ENCODE results near the gene GALNS. TPM values are rescaled to one million over a fixed set of nuclear protein-coding genes. Genes with fewer than 3 reads are reported as not detected.

GALNS gene
- total and polyA plus RNA-seq, 2 of the 13 experiments (the other 11 are each of a cell fraction or from before 2014, with no cell fraction given) = 9.2 to 9.8 TPM

DNA sequence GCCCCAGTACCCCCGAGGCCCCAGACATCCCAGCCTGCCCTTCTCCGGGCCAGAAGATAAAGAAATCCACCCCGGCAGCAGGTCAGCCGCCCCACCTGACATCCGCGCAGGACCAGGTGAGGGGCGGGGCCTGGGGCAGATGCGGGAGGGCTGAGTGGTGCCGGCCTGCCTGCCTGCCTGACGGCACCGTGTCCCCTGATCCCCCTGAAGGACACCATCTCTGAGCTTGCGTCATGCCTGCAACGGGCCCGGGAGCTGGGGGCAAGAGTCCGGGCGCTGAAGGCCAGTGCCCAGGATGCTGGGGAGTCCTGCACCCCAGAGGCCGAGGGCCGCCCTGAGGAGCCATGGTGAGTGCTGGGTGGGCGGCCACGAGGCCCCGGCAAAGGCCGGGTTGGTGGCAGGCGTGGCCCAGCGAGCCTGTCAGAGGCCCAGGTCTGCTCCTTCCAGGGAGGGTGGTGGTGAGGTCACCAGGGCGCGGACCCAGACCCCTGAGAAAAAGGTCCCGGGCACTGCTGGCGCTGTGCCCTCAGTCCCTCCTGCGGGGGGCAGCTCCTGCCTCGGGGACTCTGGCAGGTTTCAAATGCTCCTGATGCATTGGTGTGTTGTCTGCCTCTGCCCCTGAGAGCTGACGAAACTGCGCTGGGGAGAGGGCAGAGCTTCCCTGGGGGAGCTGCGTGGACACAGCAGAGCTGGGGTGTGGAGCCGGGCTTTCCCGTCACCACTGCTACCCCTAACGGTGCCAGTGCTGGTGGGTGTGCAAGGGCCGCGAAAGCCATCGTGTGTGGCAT lies 52.0 kb downstream of the GALNS start (continued):
- TF ChIP-seq, protein P1, sequence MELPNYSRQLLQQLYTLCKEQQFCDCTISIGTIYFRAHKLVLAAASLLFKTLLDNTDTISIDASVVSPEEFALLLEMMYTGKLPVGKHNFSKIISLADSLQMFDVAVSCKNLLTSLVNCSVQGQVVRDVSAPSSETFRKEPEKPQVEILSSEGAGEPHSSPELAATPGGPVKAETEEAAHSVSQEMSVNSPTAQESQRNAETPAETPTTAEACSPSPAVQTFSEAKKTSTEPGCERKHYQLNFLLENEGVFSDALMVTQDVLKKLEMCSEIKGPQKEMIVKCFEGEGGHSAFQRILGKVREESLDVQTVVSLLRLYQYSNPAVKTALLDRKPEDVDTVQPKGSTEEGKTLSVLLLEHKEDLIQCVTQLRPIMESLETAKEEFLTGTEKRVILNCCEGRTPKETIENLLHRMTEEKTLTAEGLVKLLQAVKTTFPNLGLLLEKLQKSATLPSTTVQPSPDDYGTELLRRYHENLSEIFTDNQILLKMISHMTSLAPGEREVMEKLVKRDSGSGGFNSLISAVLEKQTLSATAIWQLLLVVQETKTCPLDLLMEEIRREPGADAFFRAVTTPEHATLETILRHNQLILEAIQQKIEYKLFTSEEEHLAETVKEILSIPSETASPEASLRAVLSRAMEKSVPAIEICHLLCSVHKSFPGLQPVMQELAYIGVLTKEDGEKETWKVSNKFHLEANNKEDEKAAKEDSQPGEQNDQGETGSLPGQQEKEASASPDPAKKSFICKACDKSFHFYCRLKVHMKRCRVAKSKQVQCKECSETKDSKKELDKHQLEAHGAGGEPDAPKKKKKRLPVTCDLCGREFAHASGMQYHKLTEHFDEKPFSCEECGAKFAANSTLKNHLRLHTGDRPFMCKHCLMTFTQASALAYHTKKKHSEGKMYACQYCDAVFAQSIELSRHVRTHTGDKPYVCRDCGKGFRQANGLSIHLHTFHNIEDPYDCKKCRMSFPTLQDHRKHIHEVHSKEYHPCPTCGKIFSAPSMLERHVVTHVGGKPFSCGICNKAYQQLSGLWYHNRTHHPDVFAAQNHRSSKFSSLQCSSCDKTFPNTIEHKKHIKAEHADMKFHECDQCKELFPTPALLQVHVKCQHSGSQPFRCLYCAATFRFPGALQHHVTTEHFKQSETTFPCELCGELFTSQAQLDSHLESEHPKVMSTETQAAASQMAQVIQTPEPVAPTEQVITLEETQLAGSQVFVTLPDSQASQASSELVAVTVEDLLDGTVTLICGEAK (IDR thresholded peaks at IDR 0.05) = no peak
- TF ChIP-seq, protein P1 (CRISPR knock-in tag; IDR thresholded peaks at IDR 0.05) = peak; percentile 53; the same call in 1 of the 2 replicates
- 0 out of 2 replicates have a peak, but pooled peaks have one; percentile 16 for TF ChIP-seq KDM4B (CRISPR knock-in tag; IDR thresholded peaks at IDR 0.05)
- TF ChIP-seq PHF8 (CRISPR knock-in tag; IDR thresholded peaks at IDR 0.05) = peak; percentile 64
- TF ChIP-seq POLR2G (IDR thresholded peaks at IDR 0.05; ENCODE audit: low read depth, low read length) = peak; percentile 61
- TF ChIP-seq ZNF235 (CRISPR knock-in tag; IDR thresholded peaks at IDR 0.05; ENCODE audit: borderline replicate concordance) = peak; percentile 27; the same call in 1 of the 2 replicates
- TF ChIP-seq, protein P2, sequence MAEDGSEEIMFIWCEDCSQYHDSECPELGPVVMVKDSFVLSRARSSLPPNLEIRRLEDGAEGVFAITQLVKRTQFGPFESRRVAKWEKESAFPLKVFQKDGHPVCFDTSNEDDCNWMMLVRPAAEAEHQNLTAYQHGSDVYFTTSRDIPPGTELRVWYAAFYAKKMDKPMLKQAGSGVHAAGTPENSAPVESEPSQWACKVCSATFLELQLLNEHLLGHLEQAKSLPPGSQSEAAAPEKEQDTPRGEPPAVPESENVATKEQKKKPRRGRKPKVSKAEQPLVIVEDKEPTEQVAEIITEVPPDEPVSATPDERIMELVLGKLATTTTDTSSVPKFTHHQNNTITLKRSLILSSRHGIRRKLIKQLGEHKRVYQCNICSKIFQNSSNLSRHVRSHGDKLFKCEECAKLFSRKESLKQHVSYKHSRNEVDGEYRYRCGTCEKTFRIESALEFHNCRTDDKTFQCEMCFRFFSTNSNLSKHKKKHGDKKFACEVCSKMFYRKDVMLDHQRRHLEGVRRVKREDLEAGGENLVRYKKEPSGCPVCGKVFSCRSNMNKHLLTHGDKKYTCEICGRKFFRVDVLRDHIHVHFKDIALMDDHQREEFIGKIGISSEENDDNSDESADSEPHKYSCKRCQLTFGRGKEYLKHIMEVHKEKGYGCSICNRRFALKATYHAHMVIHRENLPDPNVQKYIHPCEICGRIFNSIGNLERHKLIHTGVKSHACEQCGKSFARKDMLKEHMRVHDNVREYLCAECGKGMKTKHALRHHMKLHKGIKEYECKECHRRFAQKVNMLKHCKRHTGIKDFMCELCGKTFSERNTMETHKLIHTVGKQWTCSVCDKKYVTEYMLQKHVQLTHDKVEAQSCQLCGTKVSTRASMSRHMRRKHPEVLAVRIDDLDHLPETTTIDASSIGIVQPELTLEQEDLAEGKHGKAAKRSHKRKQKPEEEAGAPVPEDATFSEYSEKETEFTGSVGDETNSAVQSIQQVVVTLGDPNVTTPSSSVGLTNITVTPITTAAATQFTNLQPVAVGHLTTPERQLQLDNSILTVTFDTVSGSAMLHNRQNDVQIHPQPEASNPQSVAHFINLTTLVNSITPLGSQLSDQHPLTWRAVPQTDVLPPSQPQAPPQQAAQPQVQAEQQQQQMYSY (CRISPR knock-in tag; IDR thresholded peaks at IDR 0.05) = 0 out of 2 replicates have a peak, but pooled peaks have one; percentile 1
- TF ChIP-seq, protein P3, sequence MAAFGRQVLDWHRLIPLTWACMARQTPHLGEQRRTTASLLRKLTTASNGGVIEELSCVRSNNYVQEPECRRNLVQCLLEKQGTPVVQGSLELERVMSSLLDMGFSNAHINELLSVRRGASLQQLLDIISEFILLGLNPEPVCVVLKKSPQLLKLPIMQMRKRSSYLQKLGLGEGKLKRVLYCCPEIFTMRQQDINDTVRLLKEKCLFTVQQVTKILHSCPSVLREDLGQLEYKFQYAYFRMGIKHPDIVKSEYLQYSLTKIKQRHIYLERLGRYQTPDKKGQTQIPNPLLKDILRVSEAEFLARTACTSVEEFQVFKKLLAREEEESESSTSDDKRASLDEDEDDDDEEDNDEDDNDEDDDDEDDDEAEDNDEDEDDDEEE (CRISPR knock-in tag; IDR thresholded peaks at IDR 0.05) = 0 out of 2 replicates have a peak, but pooled peaks have one; percentile 59
- TF ChIP-seq, protein P4, sequence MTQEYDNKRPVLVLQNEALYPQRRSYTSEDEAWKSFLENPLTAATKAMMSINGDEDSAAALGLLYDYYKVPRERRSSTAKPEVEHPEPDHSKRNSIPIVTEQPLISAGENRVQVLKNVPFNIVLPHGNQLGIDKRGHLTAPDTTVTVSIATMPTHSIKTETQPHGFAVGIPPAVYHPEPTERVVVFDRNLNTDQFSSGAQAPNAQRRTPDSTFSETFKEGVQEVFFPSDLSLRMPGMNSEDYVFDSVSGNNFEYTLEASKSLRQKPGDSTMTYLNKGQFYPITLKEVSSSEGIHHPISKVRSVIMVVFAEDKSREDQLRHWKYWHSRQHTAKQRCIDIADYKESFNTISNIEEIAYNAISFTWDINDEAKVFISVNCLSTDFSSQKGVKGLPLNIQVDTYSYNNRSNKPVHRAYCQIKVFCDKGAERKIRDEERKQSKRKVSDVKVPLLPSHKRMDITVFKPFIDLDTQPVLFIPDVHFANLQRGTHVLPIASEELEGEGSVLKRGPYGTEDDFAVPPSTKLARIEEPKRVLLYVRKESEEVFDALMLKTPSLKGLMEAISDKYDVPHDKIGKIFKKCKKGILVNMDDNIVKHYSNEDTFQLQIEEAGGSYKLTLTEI (CRISPR knock-in tag; conservative IDR thresholded peaks at IDR 0.05) = no peak
- no peak for TF ChIP-seq ZSCAN9 (CRISPR knock-in tag; IDR thresholded peaks at IDR 0.05; ENCODE audit: borderline replicate concordance)
- TF ChIP-seq SIX1 (CRISPR knock-in tag; IDR thresholded peaks at IDR 0.05; ENCODE audit: borderline replicate concordance) = no peak
